ENCODE data around the gene LCN1. TPM values are rescaled to one million over a fixed set of nuclear protein-coding genes. Genes with fewer than 3 reads are reported as not detected.

LCN1 gene
- total and polyA plus RNA-seq, 2 experiments from 2014 or later: not detected

GRCh38 chr9:135480071-135480939 lies 40.9 kb upstream of the LCN1 start:
- Histone ChIP-seq H3K36me3 (ENCODE audit: low read depth) (no peaks in the 10 kb centered on the region; the same call in 1 of the 2 replicates), H3K27ac (no peak overlapping the region), H3K79me2 (ENCODE audit: insufficient read depth) (peaks cover 20% of the 10 kb centered on the region), H3K4me3 (peak overlapping the region; percentile 80), H3K9ac (peak overlapping the region; percentile 76), H3K27me3 (replicated peaks; ENCODE audit: insufficient read depth) (no peaks in the 10 kb centered on the region), H4K20me1 (ENCODE audit: insufficient read depth) (no peaks in the 10 kb centered on the region), H3K9me2 (ENCODE audit: insufficient read depth) (no peaks in the 10 kb centered on the region), H2AFZ (peak overlapping the region; percentile 83), H3F3A (ENCODE audit: insufficient read depth) (peaks cover 13% of the 10 kb centered on the region; the same call in 1 of the 2 replicates), H3K9me3 (ENCODE audit: low read depth) (no peaks in the 10 kb centered on the region), H3K4me2 (ENCODE audit: unreplicated experiment) (peak overlapping the region; percentile 76), H3K4me1 (ENCODE audit: insufficient read depth) (peaks cover 11% of the 10 kb centered on the region)
- in situ Hi-C loops (cut with MboI): no loop called here
- peak; percentile 73 for DNase-seq
- 3 to 5% methylated on average over 43 to 69 of the region's 76 CpGs for whole genome bisulfite sequencing, 2 experiments (ENCODE audit: low coverage in 1 of 2, low lambda C conversion rate in 2 of 2, missing lambda C conversion rate in 2 of 2)
- no peak for TF ChIP-seq EZH2phosphoT487 (IDR thresholded peaks at IDR 0.05; ENCODE audit: insufficient read depth, low read depth)
- TF ChIP-seq EZH2 (IDR thresholded peaks at IDR 0.05; ENCODE audit: insufficient read depth, poor library complexity, severe bottlenecking): no peak

GRCh38 chr9:135480940-135481310 lies 40.3 kb upstream of the LCN1 start:
- TF ChIP-seq EZH2 (IDR thresholded peaks at IDR 0.05; ENCODE audit: insufficient read depth, poor library complexity, severe bottlenecking) (no peak), EZH2phosphoT487 (IDR thresholded peaks at IDR 0.05; ENCODE audit: insufficient read depth, low read depth) (no peak)
- Histone ChIP-seq H3K4me1 (ENCODE audit: insufficient read depth) (peaks cover 11% of the 10 kb centered on the region), H3K9ac (peak overlapping the region; percentile 76), H3K9me2 (ENCODE audit: insufficient read depth) (no peaks in the 10 kb centered on the region), H3F3A (ENCODE audit: insufficient read depth) (peaks cover 13% of the 10 kb centered on the region; the same call in 1 of the 2 replicates), H2AFZ (peak overlapping the region; percentile 83), H3K79me2 (ENCODE audit: insufficient read depth) (peaks cover 20% of the 10 kb centered on the region), H4K20me1 (ENCODE audit: insufficient read depth) (no peaks in the 10 kb centered on the region), H3K36me3 (ENCODE audit: low read depth) (no peaks in the 10 kb centered on the region; the same call in 1 of the 2 replicates), H3K4me3 (peak overlapping the region; percentile 80), H3K9me3 (ENCODE audit: low read depth) (no peaks in the 10 kb centered on the region), H3K4me2 (ENCODE audit: unreplicated experiment) (peak overlapping the region; percentile 76), H3K27me3 (replicated peaks; ENCODE audit: insufficient read depth) (no peaks in the 10 kb centered on the region), H3K27ac (no peak overlapping the region)
- DNase-seq: no peak
- in situ Hi-C loops (cut with MboI): no loop called here
- WGBS, 2 experiments (ENCODE audit: low coverage in 1 of 2, low lambda C conversion rate in 2 of 2, missing lambda C conversion rate in 2 of 2): 82 to 85% methylated on average over 11 of the region's 11 CpGs

- Histone ChIP-seq H3K9me3 (ENCODE audit: low read depth) (no peaks in the 10 kb centered on the region), H3K4me3 (no peak overlapping the region), H3K36me3 (ENCODE audit: low read depth) (no peaks in the 10 kb centered on the region; the same call in 1 of the 2 replicates), H3K4me1 (ENCODE audit: insufficient read depth) (peaks cover 11% of the 10 kb centered on the region), H3K27me3 (replicated peaks; ENCODE audit: insufficient read depth) (no peaks in the 10 kb centered on the region), H3K9me2 (ENCODE audit: insufficient read depth) (no peaks in the 10 kb centered on the region), H3K9ac (no peak overlapping the region), H2AFZ (no peak overlapping the region), H3K4me2 (ENCODE audit: unreplicated experiment) (no peak overlapping the region), H3K79me2 (ENCODE audit: insufficient read depth) (peaks cover 20% of the 10 kb centered on the region), H4K20me1 (ENCODE audit: insufficient read depth) (no peaks in the 10 kb centered on the region), H3K27ac (no peak overlapping the region), H3F3A (ENCODE audit: insufficient read depth) (peaks cover 13% of the 10 kb centered on the region; the same call in 1 of the 2 replicates)
- 76 to 78% methylated on average over 8 of the region's 8 CpGs for WGBS, 2 experiments (ENCODE audit: low coverage in 1 of 2, low lambda C conversion rate in 2 of 2, missing lambda C conversion rate in 2 of 2)
- in situ Hi-C loops (cut with MboI): no loop called here
- no peak for DNase-seq
- TF ChIP-seq EZH2phosphoT487 (IDR thresholded peaks at IDR 0.05; ENCODE audit: insufficient read depth, low read depth): no peak
- no peak for TF ChIP-seq EZH2 (IDR thresholded peaks at IDR 0.05; ENCODE audit: insufficient read depth, poor library complexity, severe bottlenecking)
Observed at GRCh38 chr9:135482015-135482754, 39.1 kb upstream of the LCN1 start.

GRCh38 chr9:135484460-135485277 lies 36.6 kb upstream of the LCN1 start:
- in situ Hi-C loops (cut with MboI): no loop called here
- WGBS, 2 experiments (ENCODE audit: low coverage in 1 of 2, low lambda C conversion rate in 2 of 2, missing lambda C conversion rate in 2 of 2): 93 to 94% methylated on average over 44 to 46 of the region's 47 CpGs
- Histone ChIP-seq H2AFZ (no peak overlapping the region), H3K4me2 (ENCODE audit: unreplicated experiment) (no peak overlapping the region), H3K4me1 (ENCODE audit: insufficient read depth) (peaks cover 6% of the 10 kb centered on the region; the same call in 1 of the 2 replicates), H3F3A (ENCODE audit: insufficient read depth) (no peaks in the 10 kb centered on the region), H3K4me3 (no peak overlapping the region), H3K9me2 (ENCODE audit: insufficient read depth) (no peaks in the 10 kb centered on the region), H3K27me3 (replicated peaks; ENCODE audit: insufficient read depth) (no peaks in the 10 kb centered on the region), H4K20me1 (ENCODE audit: insufficient read depth) (no peaks in the 10 kb centered on the region), H3K79me2 (ENCODE audit: insufficient read depth) (peaks cover 20% of the 10 kb centered on the region), H3K9ac (no peak overlapping the region), H3K36me3 (ENCODE audit: low read depth) (no peaks in the 10 kb centered on the region; the same call in 1 of the 2 replicates), H3K9me3 (ENCODE audit: low read depth) (no peaks in the 10 kb centered on the region), H3K27ac (no peak overlapping the region)
- TF ChIP-seq EZH2phosphoT487 (IDR thresholded peaks at IDR 0.05; ENCODE audit: insufficient read depth, low read depth) (no peak), EZH2 (IDR thresholded peaks at IDR 0.05; ENCODE audit: insufficient read depth, poor library complexity, severe bottlenecking) (no peak)
- no peak for DNase-seq

All from GM23248 (cell line).